K562 (cell line): ENCODE measurements around the gene CNPY4. TPM values are rescaled to one million over a fixed set of nuclear protein-coding genes. Genes with fewer than 3 reads are reported as not detected.

Experiments
- DACH1 ChIP-seq: fragments of 450-650 bp; IDR thresholded peaks from 2 replicates; pipeline ENCODE4 v1.6.1; 2018; ENCODE audit not compliant: partially characterized antibody
- ERF ChIP-seq: fragments of 450-650 bp; formaldehyde crosslinking; IDR thresholded peaks from 2 replicates; pipeline ENCODE4 v1.4.0; 2020; ENCODE audit warnings: mild to moderate bottlenecking, mixed read lengths
- ESRRA ChIP-seq: fragments of 450-650 bp; IDR thresholded peaks from 2 replicates; pipeline ENCODE4 v1.6.1; 2014; ENCODE audit warnings: low read depth, mild to moderate bottlenecking, moderate library complexity, borderline replicate concordance
- EZH2 ChIP-seq: IDR thresholded peaks from 2 replicates; pipeline ENCODE4 v1.6.1; 2012; ENCODE audit warnings: low read depth, mild to moderate bottlenecking, inconsistent platforms, low read length, borderline replicate concordance
- HDAC1 ChIP-seq, 2 experiments: fragments of 450-650 bp; IDR thresholded peaks; 2 replicates each; pipeline ENCODE4 v1.6.1; 2016 to 2017; ENCODE audit warnings: inconsistent platforms in 1 of 2, mild to moderate bottlenecking in 1 of 2, moderate library complexity in 1 of 2
- MAX ChIP-seq: sonication (generic); formaldehyde crosslinking; IDR thresholded peaks from 2 replicates; pipeline ENCODE4 v1.9.0; 2022; ENCODE audit warnings: mild to moderate bottlenecking, missing genetic modification reagents
- MNT ChIP-seq, 2 experiments: fragments of 450-650 bp; conservative IDR thresholded peaks; 2 replicates each; pipeline ENCODE4 v1.6.1; 2017; ENCODE audit warnings: mild to moderate bottlenecking in 2 of 2, moderate library complexity in 2 of 2
- NRF1 ChIP-seq, 2 experiments: fragments of 450-650 bp; IDR thresholded peaks in 1 of 2; conservative IDR thresholded peaks in 1 of 2; 2 replicates each; pipeline ENCODE4 v1.6.1; 2014; ENCODE audit warnings: mild to moderate bottlenecking in 2 of 2
- SMAD3 ChIP-seq: fragments of 450-650 bp; formaldehyde crosslinking; conservative IDR thresholded peaks from 2 replicates; pipeline ENCODE4 v1.4.0; 2020; ENCODE audit warnings: mild to moderate bottlenecking
- SMARCB1 ChIP-seq: IDR thresholded peaks from 2 replicates; pipeline ENCODE4 v1.6.1; 2011; ENCODE audit warnings: improper control_type of control experiment, low read depth; ENCODE audit not compliant: insufficient read length
- SPI1 ChIP-seq: IDR thresholded peaks from 2 replicates; pipeline ENCODE4 v1.6.1; 2011; ENCODE audit warnings: low read depth, low read length, control low read depth, borderline replicate concordance
- THAP7 ChIP-seq: fragments of 250-450 bp; sonication (Bioruptor Pico); IDR thresholded peaks from 2 replicates; pipeline ENCODE4 v1.5.0; 2021
- ZBTB40 ChIP-seq, 2 experiments: fragments of 450-650 bp in 1 of 2; sonication (generic) in 1 of 2; formaldehyde crosslinking in 1 of 2; IDR thresholded peaks; 2 replicates each; pipeline versions ENCODE4 v1.7.1 to v1.9.0; 2016 to 2022; ENCODE audit warnings: inconsistent platforms in 1 of 2, mild to moderate bottlenecking in 1 of 2, missing genetic modification reagents in 1 of 2
- ZBTB5 ChIP-seq: fragments of 450-650 bp; IDR thresholded peaks from 2 replicates; pipeline ENCODE4 v1.6.1; 2017; ENCODE audit warnings: antibody characterized with exemption
- ZNF79 ChIP-seq: fragments of 250-450 bp; sonication (Bioruptor Pico); IDR thresholded peaks from 2 replicates; pipeline ENCODE4 v1.4.0; 2020; ENCODE audit warnings: low read depth, mild to moderate bottlenecking, moderate library complexity
- polyA plus RNA-seq, 8 experiments: library from polyadenylated mRNA; depleted of rRNA in 4 of 8; stranded (reverse) in 5 of 8; unstranded in 3 of 8; fragments of >200 nt; fragmentation: Nextera tagmentation in 2 of 8; fragmentation: Illumina TruSeq in 1 of 8; extraction: Ambion mirVana in 2 of 8; extraction: Trizol in 1 of 8; gene quantifications; 2 replicates each; pipeline versions ENCODE4 v1.2.1 to v1.2.3, GENCODE V29; 2011 to 2014; ENCODE audit warnings: inconsistent platforms in 1 of 8, missing spikeins in 1 of 8
- total RNA-seq, 7 experiments: library from RNA; depleted of rRNA in 6 of 7; stranded (reverse); fragments of >200 nt in 6 of 7; fragmentation: Illumina TruSeq in 2 of 7; extraction: Trizol in 2 of 7; gene quantifications; 2 replicates each; pipeline versions ENCODE4 v1.2.1 to v1.2.3, GENCODE V29; 2011 to 2021; ENCODE audit warnings: low replicate concordance in 1 of 7

The CNPY4 gene
- total and polyA plus RNA-seq, 9 of the 15 experiments (the other 6 are each of a cell fraction or from before 2014, with no cell fraction given) = 1.9 to 11.2 (median 7.0) TPM

GRCh38 chr7:100122568-100122967 lies 3.1 kb downstream of the CNPY4 start (continued):
- TF ChIP-seq ZBTB5 (no peak), EZH2 (no peak), SPI1 (peak; percentile 73), ERF (CRISPR knock-in tag) (no peak), SMAD3 (CRISPR knock-in tag) (no peak), DACH1 (no peak), ZBTB40 (IDR thresholded peaks at IDR 0.05) (no peak), ZBTB40 (CRISPR knock-in tag; IDR thresholded peaks at IDR 0.05) (no peak), ZNF79 (CRISPR knock-in tag) (no peak), THAP7 (CRISPR knock-in tag) (no peak), HDAC1 (IDR thresholded peaks at IDR 0.05) (no peak), SMARCB1 (no peak), MAX (CRISPR knock-in tag) (no peak), ESRRA (no peak), NRF1 (conservative IDR thresholded peaks at IDR 0.05 in 1 of 2, IDR thresholded peaks at IDR 0.05 in 1 of 2) (no peak), MNT (conservative IDR thresholded peaks at IDR 0.05) (no peak)
